GM18873 (cell line): Measurements from ENCODE around the gene FOXD2.
"Not testable (repeated sequence)": the region's sequence is repeated elsewhere in the genome, so short reads cannot be mapped to it uniquely, and the experiment has no call there.

Source experiments
- ATAC-seq: cut with Tn5 transposase; IDR thresholded peaks from one replicate; pipeline ENCODE4 v1.9.1; 2021; ENCODE audit warnings: mild to moderate bottlenecking, moderate library complexity, moderate number of reproducible peaks; ENCODE audit not compliant: unreplicated experiment, low FRiP score

Gene FOXD2

DNA sequence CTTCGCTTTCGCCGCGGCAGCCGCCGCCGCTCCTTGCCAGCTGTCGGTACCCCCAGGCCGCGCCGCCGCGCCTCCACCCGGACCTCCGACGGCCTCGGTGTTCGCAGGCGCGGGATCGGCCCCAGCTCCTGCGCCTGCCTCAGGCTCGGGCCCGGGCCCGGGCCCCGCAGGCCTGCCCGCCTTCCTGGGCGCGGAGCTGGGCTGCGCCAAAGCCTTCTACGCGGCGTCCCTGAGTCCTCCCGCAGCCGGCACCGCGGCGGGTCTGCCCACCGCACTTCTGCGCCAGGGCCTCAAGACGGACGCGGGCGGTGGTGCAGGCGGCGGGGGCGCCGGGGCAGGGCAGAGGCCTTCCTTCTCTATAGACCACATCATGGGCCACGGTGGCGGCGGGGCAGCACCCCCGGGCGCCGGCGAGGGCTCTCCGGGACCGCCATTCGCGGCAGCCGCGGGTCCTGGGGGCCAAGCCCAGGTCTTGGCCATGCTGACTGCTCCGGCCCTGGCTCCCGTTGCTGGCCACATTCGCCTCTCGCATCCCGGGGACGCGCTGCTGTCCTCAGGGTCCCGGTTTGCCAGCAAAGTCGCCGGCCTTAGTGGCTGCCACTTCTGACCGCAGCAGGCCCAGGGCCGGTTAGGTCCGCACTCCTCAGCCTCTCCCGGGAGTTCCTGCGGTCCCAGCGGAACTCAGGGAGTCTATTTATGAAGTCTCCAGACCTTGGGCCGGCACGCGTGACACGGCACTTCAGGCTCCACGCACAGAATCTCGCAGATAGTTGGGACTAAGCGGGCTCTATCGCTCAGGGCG, 1.4 kb downstream of the FOXD2 start:
- ATAC-seq, result no peak

DNA sequence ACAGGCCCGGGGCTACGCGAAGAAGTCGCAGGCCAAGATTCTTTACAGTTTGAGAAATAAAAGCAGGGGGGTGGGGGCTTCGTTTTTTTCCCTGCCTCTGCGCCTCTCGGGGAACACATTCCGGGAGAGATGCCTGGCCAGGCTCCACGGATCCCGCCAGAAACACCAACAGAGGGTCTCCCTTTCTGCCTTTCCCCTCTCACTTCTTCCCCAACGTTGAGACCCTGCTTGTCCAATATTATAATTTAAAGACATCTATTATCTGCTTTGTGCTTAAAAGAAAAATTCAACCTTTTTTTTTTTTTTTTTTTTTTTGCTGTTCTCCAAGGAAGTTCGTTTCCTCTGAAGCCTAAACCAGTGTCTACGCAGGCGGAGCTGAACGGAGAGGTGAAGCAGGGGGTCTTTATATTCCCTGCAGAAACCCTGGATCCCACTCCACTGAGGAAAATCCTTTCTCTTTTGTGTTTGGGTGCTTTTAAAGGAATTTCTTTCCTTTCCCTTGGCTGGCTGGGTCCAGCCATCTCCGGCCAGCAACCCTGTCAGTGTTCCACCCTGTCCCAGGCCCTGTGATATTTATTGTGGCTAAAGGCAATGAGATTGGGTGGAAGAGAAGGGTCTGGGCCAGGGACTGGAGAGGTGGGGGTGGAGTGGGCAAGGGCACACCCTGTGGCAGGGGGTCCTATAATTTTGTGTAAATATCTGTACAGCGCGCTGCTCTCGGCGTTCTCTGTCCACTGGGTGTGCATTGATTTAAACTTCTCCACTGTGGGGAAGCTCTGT, 2.2 kb downstream of the FOXD2 start:
- ATAC-seq, result no peak

DNA sequence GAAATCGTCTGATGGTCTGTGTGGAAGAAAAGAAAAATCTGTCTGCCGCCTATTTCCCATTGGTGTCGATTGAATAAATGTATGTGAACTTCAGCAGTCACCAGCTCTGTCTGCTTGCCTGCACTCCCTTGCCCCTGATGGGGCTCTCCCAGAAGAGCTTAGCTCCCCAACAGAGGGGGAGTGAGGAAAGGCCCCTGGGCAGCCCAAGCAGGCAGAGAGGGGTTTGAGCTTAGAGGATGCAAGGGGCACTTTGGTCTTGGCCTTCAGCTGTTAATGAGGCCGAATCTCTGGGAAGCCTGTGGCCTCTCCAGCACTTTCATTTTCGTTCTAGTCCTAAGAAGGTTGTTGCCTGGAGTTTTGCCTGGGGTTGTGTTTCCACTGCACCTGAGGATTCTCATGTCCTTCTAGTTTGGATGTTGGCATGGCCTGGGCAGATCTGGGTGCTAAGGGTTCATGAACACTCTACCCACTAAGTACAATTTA, 2.8 kb downstream of the FOXD2 start:
- ATAC-seq, result no peak

DNA sequence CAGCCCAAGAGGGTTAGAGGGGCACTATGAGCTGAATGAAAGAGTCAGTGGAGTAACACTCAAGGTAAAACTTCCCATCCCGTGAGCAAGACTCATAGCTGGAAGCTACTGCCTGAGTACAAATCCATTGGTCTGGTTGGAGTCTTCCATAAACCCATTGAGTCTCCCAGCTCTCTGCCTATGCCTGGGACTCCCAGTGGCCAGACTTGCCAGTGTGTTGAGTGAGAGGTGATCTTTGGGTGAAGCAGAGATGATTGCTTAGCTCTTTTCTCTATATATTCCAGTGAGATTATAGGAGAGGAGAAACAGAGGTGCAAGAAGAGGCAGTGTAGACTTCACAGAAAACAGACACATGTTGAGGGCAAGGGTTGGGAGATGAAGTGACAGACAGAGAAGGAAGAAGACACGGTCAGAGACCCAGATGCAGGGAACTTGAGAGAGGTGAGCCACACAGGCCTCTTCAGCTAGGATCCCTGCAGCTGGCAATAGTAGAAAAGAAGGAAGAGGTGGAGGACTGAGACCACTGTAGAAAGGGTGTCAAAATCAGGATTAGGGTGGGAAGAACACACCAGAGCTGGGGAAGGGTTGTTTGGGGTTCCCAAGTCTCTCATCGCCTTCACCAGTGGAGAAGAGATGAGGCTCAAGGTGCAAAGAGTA, 3.7 kb downstream of the FOXD2 start:
- no peak for ATAC-seq

- ATAC-seq, result no peak
Measured at GRCh38 chr1:47442202-47442601, 4.4 kb downstream of the FOXD2 start.

DNA sequence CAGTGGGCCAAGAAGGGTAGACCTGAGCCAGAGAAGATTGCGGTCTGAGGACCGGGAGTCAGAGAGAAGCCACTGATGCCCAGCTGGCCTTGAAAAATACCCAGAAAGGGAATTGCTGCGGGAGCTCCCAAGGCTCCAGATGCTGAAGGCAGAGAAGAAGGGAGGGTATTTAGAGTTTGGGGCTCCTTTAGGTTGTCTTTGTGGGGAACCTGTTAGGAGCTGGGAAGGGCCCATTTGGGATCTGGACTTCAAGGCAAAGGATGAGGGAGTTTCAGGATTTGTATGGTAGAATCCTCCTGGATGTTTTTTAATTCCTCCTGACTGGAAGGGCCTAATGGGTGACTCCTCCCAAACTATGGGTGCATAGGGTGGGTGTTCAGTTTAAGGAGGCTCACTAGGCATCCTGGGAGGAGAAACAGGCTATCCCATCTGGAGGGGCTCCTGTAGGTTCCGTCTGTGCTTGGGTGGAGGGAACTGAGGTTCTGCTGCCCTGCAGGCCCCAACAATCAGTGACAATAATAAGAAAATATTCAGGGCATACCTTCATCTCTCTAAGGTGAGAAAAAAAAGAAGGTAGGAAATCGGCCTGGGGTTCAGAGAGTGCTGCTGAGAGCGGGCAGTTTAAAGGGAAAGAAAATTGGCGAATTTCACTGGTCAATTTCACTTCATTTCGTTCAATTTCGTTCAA, 5.1 kb downstream of the FOXD2 start:
- no peak for ATAC-seq

DNA sequence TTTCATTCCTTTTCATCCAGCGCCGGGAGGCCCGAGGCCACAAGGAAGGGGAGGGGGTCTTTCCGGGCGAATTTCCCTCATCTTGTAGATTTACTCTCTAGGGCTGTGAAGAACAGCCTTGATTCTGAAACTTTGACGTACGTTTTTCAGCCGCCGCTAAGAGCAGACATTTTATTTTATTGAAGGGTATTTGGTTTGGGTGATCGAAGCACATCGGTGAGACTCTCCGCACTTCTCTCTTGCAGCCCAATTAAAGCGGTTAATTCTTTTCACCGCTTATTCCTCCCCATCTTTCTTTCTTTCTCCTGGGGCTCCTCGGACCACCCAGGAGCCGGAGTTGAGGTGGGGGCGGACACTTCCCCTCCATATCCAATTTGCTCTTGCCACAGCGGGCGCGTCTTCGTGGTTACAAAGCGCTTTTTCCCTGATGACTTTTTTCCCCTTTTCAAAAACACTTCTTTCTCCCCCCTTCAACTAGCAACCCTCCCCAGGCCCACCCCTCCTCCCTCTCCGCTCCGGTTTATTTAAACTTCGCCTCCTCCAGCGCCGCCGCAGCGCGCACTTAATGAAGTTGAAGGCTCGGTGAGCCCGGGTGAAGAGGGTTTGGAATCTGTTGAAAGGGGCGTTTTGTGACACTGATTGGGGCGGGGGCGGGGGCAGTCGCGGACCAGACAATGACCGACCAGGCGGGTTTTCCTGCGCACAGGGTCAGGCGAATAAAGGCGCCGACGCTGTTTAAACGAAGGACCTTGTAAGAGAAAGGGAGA, 5.9 kb downstream of the FOXD2 start:
- no peak for ATAC-seq

DNA sequence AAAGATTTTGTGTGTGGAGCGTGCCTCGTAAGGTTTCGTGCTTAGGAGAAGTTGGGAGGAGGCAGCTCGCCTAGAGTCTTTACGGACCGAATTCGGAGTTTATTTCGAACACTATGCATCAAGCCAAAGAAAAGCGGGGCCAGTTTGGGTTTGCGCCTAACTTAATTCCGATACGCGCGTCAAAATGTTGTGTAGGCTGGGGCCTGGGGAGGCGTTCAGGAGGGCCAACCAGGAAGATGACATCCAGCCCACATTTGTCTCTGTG, 6.4 kb downstream of the FOXD2 start:
- no peak for ATAC-seq

- ATAC-seq, result no peak
Measured at GRCh38 chr1:47444562-47445465, 7.0 kb downstream of the FOXD2 start.

GRCh38 chr1:47445823-47446550, 8.1 kb downstream of the FOXD2 start:
- ATAC-seq, result no peak

DNA sequence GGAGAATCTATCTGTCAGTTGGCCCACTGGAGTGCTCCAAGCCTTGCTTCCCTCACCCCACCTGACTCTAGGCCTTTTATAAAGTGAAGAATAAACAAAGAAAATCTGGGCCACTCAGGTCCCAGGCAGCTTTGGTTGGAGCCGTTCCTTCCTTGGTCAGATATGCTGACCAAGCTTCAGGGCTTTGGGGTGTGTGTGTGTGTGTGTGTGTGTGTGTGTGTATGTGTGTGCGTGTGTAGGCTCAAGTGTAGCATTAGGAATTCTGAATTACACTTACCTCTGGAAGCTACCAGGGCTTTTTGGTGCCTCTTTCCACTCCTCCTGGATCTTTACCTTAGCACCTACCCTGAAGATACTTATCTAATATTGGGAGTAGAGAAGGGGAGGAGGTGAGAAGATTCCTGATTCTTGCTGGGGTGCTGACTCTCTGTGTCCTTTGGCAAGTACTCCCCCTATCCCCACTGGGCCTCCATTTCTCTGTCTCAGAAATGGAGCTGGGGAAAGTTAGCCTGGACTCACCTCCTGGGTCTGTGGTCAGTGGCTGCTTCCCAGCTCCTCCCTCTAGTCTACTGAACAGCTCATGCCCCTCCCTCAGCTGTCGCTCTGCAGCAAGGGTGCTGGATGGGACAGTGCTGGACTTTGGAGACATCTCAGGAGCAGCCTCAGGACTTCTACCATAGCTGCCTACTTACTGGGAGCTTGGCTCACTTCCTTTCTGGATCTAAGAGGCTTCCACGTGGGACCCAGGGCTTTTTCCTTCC, 10.8 kb downstream of the FOXD2 start:
- no peak for ATAC-seq

DNA sequence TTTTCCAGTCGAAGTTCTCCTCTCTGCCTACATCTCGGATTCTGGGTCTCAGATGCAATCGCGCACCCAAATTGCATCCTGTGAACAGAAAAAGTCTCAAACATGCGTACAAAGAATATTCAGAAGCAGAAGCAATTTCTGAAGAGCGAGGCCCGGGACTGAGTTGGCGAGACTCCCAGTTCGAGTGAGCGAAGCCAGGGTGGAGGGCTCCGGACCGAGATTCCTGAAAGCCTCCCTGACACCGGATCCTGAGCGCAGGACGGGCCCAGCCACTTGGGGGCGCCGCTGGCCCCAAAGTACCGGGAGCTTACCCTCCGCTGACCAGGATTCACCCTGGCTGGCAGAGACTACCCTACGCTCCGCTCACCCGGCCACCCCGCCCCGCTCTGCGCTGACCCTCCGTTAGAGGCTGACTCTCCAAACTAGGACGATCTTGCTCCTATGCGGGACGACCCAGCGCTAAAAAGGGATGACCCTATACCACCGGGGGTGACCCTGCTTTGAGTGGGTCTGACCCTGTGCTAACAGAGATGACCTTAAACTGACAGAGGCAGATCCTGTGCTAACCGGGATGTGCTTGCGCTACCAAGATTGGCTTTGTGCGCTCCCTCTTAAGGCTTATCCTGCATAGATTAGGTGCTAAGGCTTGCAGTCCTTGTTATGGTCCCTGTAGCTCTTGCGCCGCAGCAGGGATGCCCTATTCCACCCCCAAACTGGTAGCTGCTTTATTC, 12.1 kb downstream of the FOXD2 start:
- ATAC-seq, result no peak

GRCh38 chr1:47450606-47451005, 12.8 kb downstream of the FOXD2 start:
- ATAC-seq, result no peak

- no peak for ATAC-seq
Measured at GRCh38 chr1:47452426-47452825, 14.6 kb downstream of the FOXD2 start.

GRCh38 chr1:47453910-47454309, 16.1 kb downstream of the FOXD2 start:
- not testable (repeated sequence) for ATAC-seq

DNA sequence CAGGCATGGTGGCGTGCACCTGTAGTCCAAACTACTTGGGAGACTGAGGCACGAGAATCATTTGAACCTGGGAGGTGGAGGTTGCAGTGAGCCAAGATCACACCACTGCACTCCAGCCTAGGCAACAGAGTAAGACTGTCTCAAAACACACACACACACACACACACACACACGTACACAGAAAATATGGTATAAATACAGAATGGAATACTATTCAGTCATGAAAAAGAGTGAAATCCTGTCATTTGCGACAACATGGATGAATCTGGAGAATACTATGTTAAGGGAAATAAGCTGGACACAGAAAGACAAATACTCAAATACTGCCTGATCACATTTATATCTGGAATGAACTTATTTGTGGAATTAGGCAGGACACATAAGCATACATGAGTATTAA, 18.4 kb downstream of the FOXD2 start:
- ATAC-seq, result no peak

DNA sequence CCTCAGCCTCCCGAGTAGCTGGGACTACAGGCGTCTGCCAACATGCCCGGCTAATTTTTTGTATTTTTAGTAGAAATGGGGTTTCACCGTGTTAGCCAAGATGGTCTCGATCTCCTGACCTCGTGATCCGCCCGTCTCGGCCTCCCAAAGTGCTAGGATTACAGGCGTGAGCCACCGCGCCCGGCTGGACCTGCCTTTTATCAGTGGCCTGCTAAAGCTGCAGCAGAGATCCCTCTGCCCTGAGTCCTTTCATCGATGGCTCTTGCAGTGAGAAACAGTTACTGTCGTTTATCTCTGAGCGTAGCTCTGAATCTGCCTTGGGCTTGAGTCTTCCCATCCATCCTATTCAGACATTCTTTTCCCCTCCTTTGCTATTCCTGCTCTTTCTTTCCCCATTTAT, 19.7 kb downstream of the FOXD2 start:
- ATAC-seq, result not testable (repeated sequence)
